HEK293 (cell line): ENCODE measurements around the gene DMBX1.
A peak's percentile ranks its signal among the peaks of the same experiment; 100 is the strongest.

ENCODE experiments used
- CTCF ChIA-PET: fragments of 350-600 bp; formaldehyde crosslinking; extraction: SDS; loops from one replicate; lab custom pipeline; 2021; ENCODE audit warnings: antibody characterized with exemption; lab: Yijun Ruan, JAX
- POLR2A ChIA-PET: fragments of 300-600 bp; formaldehyde crosslinking; extraction: SDS; loops from one replicate; lab custom pipeline; 2020; ENCODE audit warnings: antibody characterized with exemption, inconsistent platforms; lab: Yijun Ruan, JAX
- H3K27ac ChIP-seq: fragments of 200-500 bp; sonication (Bioruptor generic); 2 replicates; pipeline ENCODE4 v1.5.1; 2014; ENCODE audit warnings: low read depth, low read length, control low read depth, inconsistent platforms; ENCODE audit errors: extremely low read depth
- H3K36me3 ChIP-seq, 2 experiments: fragments of 200-500 bp in 1 of 2; sonication (Bioruptor generic) in 1 of 2; 1 replicate in 1 of 2; 2 replicates in 1 of 2; pipeline ENCODE4 v1.5.1; 2014 to 2017; ENCODE audit warnings: inconsistent platforms in 2 of 2, low read length in 2 of 2; ENCODE audit not compliant: control insufficient read depth in 2 of 2, insufficient read depth in 1 of 2
- H3K4me1 ChIP-seq: fragments of 200-500 bp; sonication (Bioruptor generic); 2 replicates; pipeline ENCODE4 v1.5.1; 2014; ENCODE audit warnings: mild to moderate bottlenecking, low read length, inconsistent platforms; ENCODE audit not compliant: control insufficient read depth, insufficient read depth
- H3K4me3 ChIP-seq: 2 replicates; pipeline ENCODE4 v1.5.1; 2011; ENCODE audit warnings: low read depth, mild to moderate bottlenecking, control low read depth, low read length, moderate library complexity
- H3K9me3 ChIP-seq: fragments of 200-500 bp; sonication (Bioruptor generic); 2 replicates; pipeline ENCODE4 v1.5.1; 2014; ENCODE audit warnings: low read depth, low read length, inconsistent platforms; ENCODE audit not compliant: control insufficient read depth, insufficient read depth
- ATF2 ChIP-seq: fragments of 450-650 bp; formaldehyde crosslinking; IDR thresholded peaks from 2 replicates; pipeline ENCODE4 v1.5.1; 2016; ENCODE audit warnings: missing biosample characterization, missing genetic modification characterization, low read depth
- EGR2 ChIP-seq: fragments of 450-650 bp; formaldehyde crosslinking; IDR thresholded peaks from 2 replicates; pipeline ENCODE4 v1.5.1; 2016; ENCODE audit warnings: low read depth, missing biosample characterization, missing genetic modification characterization
- PBX3 ChIP-seq: sonication (generic); formaldehyde crosslinking; IDR thresholded peaks from 2 replicates; pipeline ENCODE4 v1.8.1; 2022; ENCODE audit warnings: mild to moderate bottlenecking, moderate library complexity, missing genetic modification reagents
- REST ChIP-seq: fragments of 450-650 bp; formaldehyde crosslinking; IDR thresholded peaks from 2 replicates; pipeline ENCODE4 v1.5.1; 2016; ENCODE audit warnings: missing biosample characterization, missing genetic modification characterization
- ZBTB44 ChIP-seq: fragments of 450-650 bp; IDR thresholded peaks from 2 replicates; pipeline ENCODE4 v1.5.1; 2018; ENCODE audit warnings: missing biosample characterization, mild to moderate bottlenecking, missing genetic modification characterization
- ZFHX2 ChIP-seq: fragments of 450-650 bp; formaldehyde crosslinking; conservative IDR thresholded peaks from 2 replicates; pipeline ENCODE4 v1.5.1; 2016; ENCODE audit warnings: missing biosample characterization, missing genetic modification characterization
- ZNF138 ChIP-seq: fragments of 450-650 bp; formaldehyde crosslinking; IDR thresholded peaks from 2 replicates; pipeline ENCODE4 v1.5.1; 2016; ENCODE audit warnings: missing biosample characterization, missing genetic modification characterization, borderline replicate concordance
- ZNF37A ChIP-seq: fragments of 450-650 bp; IDR thresholded peaks from 2 replicates; pipeline ENCODE4 v1.5.1; 2018; ENCODE audit warnings: missing biosample characterization, missing genetic modification characterization
- ZNF398 ChIP-seq: fragments of 450-650 bp; formaldehyde crosslinking; IDR thresholded peaks from 2 replicates; pipeline ENCODE4 v1.5.1; 2017; ENCODE audit warnings: missing biosample characterization, missing genetic modification characterization
- ZNF521 ChIP-seq: fragments of 450-650 bp; formaldehyde crosslinking; IDR thresholded peaks from 2 replicates; pipeline ENCODE4 v1.5.1; 2017; ENCODE audit warnings: missing biosample characterization, mild to moderate bottlenecking, missing genetic modification characterization
- ZNF600 ChIP-seq: fragments of 450-650 bp; formaldehyde crosslinking; IDR thresholded peaks from 2 replicates; pipeline ENCODE4 v1.5.1; 2016; ENCODE audit warnings: missing biosample characterization, missing genetic modification characterization
- ZSCAN16 ChIP-seq: fragments of 450-650 bp; formaldehyde crosslinking; IDR thresholded peaks from 2 replicates; pipeline ENCODE4 v1.5.1; 2016; ENCODE audit warnings: missing biosample characterization, missing genetic modification characterization

DMBX1 gene

GRCh38 chr1:46471848-46472492 lies 17.7 kb upstream of the DMBX1 start:
- CTCF ChIA-PET = interaction anchor here (0.6 to 18.9 kb wide), 4 partner anchors 16 to 61 kb away, joined by 3 to 418 read pairs (median 6); a partner anchor contains a TSS
- Histone ChIP-seq H3K4me1 (no peaks in the 10 kb centered on the region), H3K9me3 (no peaks in the 10 kb centered on the region), H3K27ac (no peak overlapping the region), H3K4me3 (no peak overlapping the region), H3K36me3 (no peaks in the 10 kb centered on the region)
- TF ChIP-seq REST (tag by site-specific recombination) (0 out of 2 replicates have a peak, but pooled peaks have one; percentile 37), ZNF600 (no peak), ZNF37A (tag by site-specific recombination) (no peak), PBX3 (CRISPR knock-in tag) (no peak), ZSCAN16 (tag by site-specific recombination) (peak; percentile 95)
- POLR2A ChIA-PET = no interaction called here

GRCh38 chr1:46472498-46473181 lies 17.0 kb upstream of the DMBX1 start:
- ChIA-PET POLR2A (no interaction called here), CTCF (interaction anchor here (0.6 to 18.9 kb wide), 5 partner anchors 15 to 76 kb away, joined by 3 to 418 read pairs (median 5); a partner anchor contains a TSS)
- TF ChIP-seq ZNF138 (tag by site-specific recombination) (no peak), ZBTB44 (no peak), ATF2 (tag by site-specific recombination) (peak; percentile 91), ZNF521 (no peak), EGR2 (tag by site-specific recombination) (peak; percentile 80), ZNF398 (tag by site-specific recombination) (0 out of 2 replicates have a peak, but pooled peaks have one; percentile 16), ZFHX2 (peak; percentile 67)
- H3K9me3 ChIP-seq = no peaks in the 10 kb centered on the region
- H3K36me3 ChIP-seq = no peaks in the 10 kb centered on the region
- H3K4me3 ChIP-seq = no peak overlapping the region
- no peak overlapping the region for H3K27ac ChIP-seq
- no peaks in the 10 kb centered on the region for H3K4me1 ChIP-seq
